ENCODE results near the gene BEX4. TPM values are rescaled to one million over a fixed set of nuclear protein-coding genes. Genes with fewer than 3 reads are reported as not detected.

BEX4 gene
- total and polyA plus RNA-seq, 2 donors (not counting 3 experiments of a cell fraction or from before 2014, with no cell fraction given), result 17.8 to 30.3 TPM

DNA sequence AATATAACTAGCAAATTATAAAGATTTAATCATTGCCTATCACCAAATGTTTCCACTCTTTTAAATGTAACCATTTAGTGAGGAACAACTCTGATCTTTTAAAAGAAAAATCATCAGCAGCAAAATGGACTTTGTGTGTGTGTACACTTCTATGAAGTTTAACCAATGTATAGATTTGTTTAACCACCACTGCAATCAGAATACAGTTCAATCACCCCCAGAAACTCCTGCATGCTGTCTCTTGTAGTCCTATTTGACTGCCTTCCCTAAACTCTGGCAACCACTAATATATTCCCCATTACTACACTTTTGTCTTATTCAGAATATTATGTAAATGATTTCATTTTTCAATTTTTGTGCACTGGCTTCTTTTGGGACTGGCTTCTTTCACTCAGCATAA is 41.7 kb downstream of the BEX4 start:
- peaks cover 12% of the 10 kb centered on the region for H3K4me1 ChIP-seq (ENCODE audit: control insufficient read depth, extremely low read depth, insufficient read depth, low read length)
- dilution Hi-C loops (cut with MboI; ENCODE audit: extremely low pct_ligation_motif_present, low sequenced_read_pairs) (no loop called here), intact Hi-C loops (cut with micrococcal nuclease) (no loop called here)
- H3K27ac ChIP-seq (ENCODE audit: insufficient read depth, low read depth, low read length), result no peak overlapping the region
- no peak overlapping the region for H3K4me2 ChIP-seq (ENCODE audit: insufficient read depth, low read length)
- no peaks in the 10 kb centered on the region for H4K20me1 ChIP-seq (replicated peaks; ENCODE audit: control insufficient read depth, extremely low read depth, insufficient read depth, low read length)
- peaks cover 15% of the 10 kb centered on the region for H3K79me2 ChIP-seq (ENCODE audit: control insufficient read depth, insufficient read depth, low read length)
- DNase-seq (ENCODE audit: low read depth, low spot score), result no peak
- POLR2A ChIA-PET, result no interaction called here
- no peaks in the 10 kb centered on the region for H3K9me3 ChIP-seq (replicated peaks; ENCODE audit: control insufficient read depth, insufficient read depth, low read length)
- peaks cover 2 to 4% of the 10 kb centered on the region in 2 experiments for H3K27me3 ChIP-seq (ENCODE audit: control insufficient read depth in 2 of 2, insufficient read depth in 2 of 2, low read length in 2 of 2)
- CTCF ChIA-PET, result no interaction called here
- BruUV-seq (replicated peaks), result no TSS peak
- FAIRE-seq, result no peak
- H3K4me3 ChIP-seq (replicated peaks in 1 of 3; ENCODE audit: insufficient read depth in 1 of 3, low read depth in 1 of 3, low read length in 3 of 3), result no peak overlapping the region
- no peak overlapping the region for H3K9ac ChIP-seq (replicated peaks; ENCODE audit: extremely low read depth, insufficient read depth, low read length)
- TF ChIP-seq JUN (IDR thresholded peaks at IDR 0.05; ENCODE audit: borderline replicate concordance, insufficient read depth, insufficient read length, low read depth) (no peak), FOS (IDR thresholded peaks at IDR 0.05; ENCODE audit: borderline replicate concordance, insufficient read depth, low read length) (no peak), POLR2AphosphoS5 (IDR thresholded peaks at IDR 0.05; ENCODE audit: insufficient read depth, low read depth, low read length) (no peak), EZH2 (IDR thresholded peaks at IDR 0.05; ENCODE audit: borderline replicate concordance, low read depth, low read length, severe bottlenecking) (no peak), GATA2 (IDR thresholded peaks at IDR 0.05; ENCODE audit: insufficient read depth, insufficient read length, low read depth, low read length) (no peak), POLR2A (IDR thresholded peaks at IDR 0.05; ENCODE audit: low read depth, low read length) (no peak), MYC (IDR thresholded peaks at IDR 0.05; ENCODE audit: low read depth, low read length) (no peak)
- TF ChIP-seq, protein P1, sequence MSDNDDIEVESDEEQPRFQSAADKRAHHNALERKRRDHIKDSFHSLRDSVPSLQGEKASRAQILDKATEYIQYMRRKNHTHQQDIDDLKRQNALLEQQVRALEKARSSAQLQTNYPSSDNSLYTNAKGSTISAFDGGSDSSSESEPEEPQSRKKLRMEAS (IDR thresholded peaks at IDR 0.05; ENCODE audit: insufficient read depth, insufficient read length), result no peak
- TF ChIP-seq, protein P2, sequence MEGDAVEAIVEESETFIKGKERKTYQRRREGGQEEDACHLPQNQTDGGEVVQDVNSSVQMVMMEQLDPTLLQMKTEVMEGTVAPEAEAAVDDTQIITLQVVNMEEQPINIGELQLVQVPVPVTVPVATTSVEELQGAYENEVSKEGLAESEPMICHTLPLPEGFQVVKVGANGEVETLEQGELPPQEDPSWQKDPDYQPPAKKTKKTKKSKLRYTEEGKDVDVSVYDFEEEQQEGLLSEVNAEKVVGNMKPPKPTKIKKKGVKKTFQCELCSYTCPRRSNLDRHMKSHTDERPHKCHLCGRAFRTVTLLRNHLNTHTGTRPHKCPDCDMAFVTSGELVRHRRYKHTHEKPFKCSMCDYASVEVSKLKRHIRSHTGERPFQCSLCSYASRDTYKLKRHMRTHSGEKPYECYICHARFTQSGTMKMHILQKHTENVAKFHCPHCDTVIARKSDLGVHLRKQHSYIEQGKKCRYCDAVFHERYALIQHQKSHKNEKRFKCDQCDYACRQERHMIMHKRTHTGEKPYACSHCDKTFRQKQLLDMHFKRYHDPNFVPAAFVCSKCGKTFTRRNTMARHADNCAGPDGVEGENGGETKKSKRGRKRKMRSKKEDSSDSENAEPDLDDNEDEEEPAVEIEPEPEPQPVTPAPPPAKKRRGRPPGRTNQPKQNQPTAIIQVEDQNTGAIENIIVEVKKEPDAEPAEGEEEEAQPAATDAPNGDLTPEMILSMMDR (IDR thresholded peaks at IDR 0.05; ENCODE audit: extremely low read depth in 1 of 2, insufficient read depth in 1 of 2, low read depth in 1 of 2, low read length in 2 of 2), result no peak
- no peak overlapping the region for H2AFZ ChIP-seq (ENCODE audit: low read depth, low read length)
- no peaks in the 10 kb centered on the region for H3K36me3 ChIP-seq (ENCODE audit: control insufficient read depth in 2 of 2, extremely low read depth in 1 of 2, insufficient read depth in 2 of 2, low read length in 2 of 2)
- H3K9me1 ChIP-seq (replicated peaks; ENCODE audit: control insufficient read depth, extremely low read depth, insufficient read depth, low read length), result no peaks in the 10 kb centered on the region

All from endothelial cell of umbilical vein (primary cell).